ENCODE data around the gene SMG6. TPM values are rescaled to one million over a fixed set of nuclear protein-coding genes. Genes with fewer than 3 reads are reported as not detected.

The SMG6 gene
- total RNA-seq, 1 experiment from 2014 or later, result 33.8 TPM

DNA sequence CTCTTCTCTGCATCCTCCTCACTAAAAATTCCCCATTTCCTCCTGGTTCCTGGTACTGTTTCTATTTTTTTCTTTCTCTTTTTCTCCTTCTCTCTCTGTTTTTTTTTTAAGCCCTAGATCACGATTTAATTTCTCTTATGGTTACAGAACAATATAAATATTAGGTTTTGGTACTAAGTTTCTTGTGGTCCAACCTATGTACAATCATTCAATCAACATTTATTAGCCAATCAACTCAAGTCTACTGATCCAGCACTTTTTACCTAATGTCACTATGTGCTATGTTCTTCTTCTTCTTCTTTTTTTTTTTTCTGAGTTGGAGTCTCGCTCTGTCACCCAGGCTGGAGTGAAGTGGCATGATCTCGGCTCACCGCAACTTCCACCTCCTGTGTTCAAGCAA lies 291.1 kb downstream of the SMG6 start:
- no peaks in the 10 kb centered on the region for H3K36me3 ChIP-seq (ENCODE audit: control insufficient read depth, insufficient read depth, low read length)
- Mint-ChIP-seq H3K4me1 (ENCODE audit: low read depth, unreplicated experiment) (peaks cover 10% of the 10 kb centered on the region), H3K4me3 (ENCODE audit: unreplicated experiment) (no peak overlapping the region), H3K9me3 (ENCODE audit: unreplicated experiment) (peaks cover 10% of the 10 kb centered on the region), H3K27ac (ENCODE audit: unreplicated experiment) (no peak overlapping the region), H3K36me3 (ENCODE audit: insufficient read depth, unreplicated experiment) (peaks cover under 1% of the 10 kb centered on the region), H3K27me3 (ENCODE audit: insufficient read depth, unreplicated experiment) (peaks cover 4% of the 10 kb centered on the region)
- ChIA-PET CTCF (no interaction called here), POLR2A (no interaction called here)
- 0 out of 2 replicates have a peak, but pooled peaks cover 8% of the 10 kb centered on the region for H3K9me3 ChIP-seq
- TF ChIP-seq, protein P1, sequence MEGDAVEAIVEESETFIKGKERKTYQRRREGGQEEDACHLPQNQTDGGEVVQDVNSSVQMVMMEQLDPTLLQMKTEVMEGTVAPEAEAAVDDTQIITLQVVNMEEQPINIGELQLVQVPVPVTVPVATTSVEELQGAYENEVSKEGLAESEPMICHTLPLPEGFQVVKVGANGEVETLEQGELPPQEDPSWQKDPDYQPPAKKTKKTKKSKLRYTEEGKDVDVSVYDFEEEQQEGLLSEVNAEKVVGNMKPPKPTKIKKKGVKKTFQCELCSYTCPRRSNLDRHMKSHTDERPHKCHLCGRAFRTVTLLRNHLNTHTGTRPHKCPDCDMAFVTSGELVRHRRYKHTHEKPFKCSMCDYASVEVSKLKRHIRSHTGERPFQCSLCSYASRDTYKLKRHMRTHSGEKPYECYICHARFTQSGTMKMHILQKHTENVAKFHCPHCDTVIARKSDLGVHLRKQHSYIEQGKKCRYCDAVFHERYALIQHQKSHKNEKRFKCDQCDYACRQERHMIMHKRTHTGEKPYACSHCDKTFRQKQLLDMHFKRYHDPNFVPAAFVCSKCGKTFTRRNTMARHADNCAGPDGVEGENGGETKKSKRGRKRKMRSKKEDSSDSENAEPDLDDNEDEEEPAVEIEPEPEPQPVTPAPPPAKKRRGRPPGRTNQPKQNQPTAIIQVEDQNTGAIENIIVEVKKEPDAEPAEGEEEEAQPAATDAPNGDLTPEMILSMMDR (IDR thresholded peaks at IDR 0.05; ENCODE audit: insufficient read depth in 1 of 2, low read depth in 1 of 2, low read length in 1 of 2, severe bottlenecking in 1 of 2, unreplicated experiment in 1 of 2), result no peak
- no TSS peak for BruUV-seq (replicated peaks)
- no peaks in the 10 kb centered on the region; the same call in 1 of the 2 replicates for H3K4me1 ChIP-seq
- no peaks in the 10 kb centered on the region for H3K27me3 ChIP-seq (replicated peaks; ENCODE audit: control insufficient read depth, insufficient read depth, low read length)
- H3K4me3 ChIP-seq (ENCODE audit: low read depth, low read length), result no peak overlapping the region
- intact Hi-C loops (cut with micrococcal nuclease; ENCODE audit: unreplicated experiment), result no loop called here
- DNase-seq, result no peak

DNA sequence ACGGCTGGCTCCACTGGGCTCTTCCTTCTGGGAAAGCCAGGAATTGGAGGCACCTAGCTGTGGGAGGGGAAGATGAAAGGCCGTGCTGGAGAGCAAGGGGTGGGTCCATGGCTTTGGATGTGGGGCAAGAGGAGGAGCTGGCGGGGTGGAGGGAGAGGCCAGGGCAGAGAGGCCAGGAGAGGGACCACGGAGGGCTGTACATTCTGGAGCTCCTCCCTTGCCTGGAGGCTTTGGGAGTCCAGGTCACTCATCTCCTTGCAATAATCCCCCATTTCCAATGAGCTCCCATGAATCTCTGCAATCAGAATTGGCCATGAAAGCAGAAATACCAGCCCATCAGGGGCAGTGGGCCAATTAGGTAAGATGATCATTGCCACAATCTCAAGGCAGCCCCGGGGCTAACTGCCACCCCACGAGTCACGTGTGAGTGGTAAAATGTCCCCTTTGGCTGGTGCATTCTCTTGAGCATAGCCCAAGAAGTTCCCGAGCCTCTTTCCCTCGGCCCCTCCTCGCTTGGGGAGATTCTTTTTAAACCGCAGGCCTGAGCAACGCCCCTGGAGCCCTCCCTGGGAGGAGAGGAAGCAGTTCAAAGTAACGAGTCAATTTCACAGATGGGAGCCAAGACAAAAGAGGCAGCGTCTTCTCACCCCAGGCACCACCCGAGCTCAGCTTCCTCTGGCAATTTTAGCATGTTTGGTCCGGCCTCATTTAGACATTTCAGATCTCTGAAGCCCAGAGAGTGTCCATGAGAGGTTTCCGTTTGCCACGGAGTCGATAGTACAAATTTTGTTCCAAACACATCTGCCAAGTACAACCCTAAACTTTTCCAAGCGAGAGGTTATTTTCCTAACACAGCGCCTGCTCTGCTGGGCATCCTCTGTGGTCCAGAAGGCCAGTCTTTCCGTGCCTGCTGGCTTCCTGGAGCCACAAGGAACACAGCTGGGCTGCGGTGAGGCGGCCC lies 291.9 kb downstream of the SMG6 start:
- H3K9me3 ChIP-seq, result 0 out of 2 replicates have a peak, but pooled peaks cover 8% of the 10 kb centered on the region
- Mint-ChIP-seq H3K36me3 (ENCODE audit: insufficient read depth, unreplicated experiment) (peaks cover 6% of the 10 kb centered on the region), H3K4me1 (ENCODE audit: low read depth, unreplicated experiment) (peaks cover 10% of the 10 kb centered on the region), H3K9me3 (ENCODE audit: unreplicated experiment) (peaks cover 10% of the 10 kb centered on the region), H3K27me3 (ENCODE audit: insufficient read depth, unreplicated experiment) (peaks cover 4% of the 10 kb centered on the region), H3K4me3 (ENCODE audit: unreplicated experiment) (no peak overlapping the region), H3K27ac (ENCODE audit: unreplicated experiment) (no peak overlapping the region)
- no peaks in the 10 kb centered on the region for H3K36me3 ChIP-seq (ENCODE audit: control insufficient read depth, insufficient read depth, low read length)
- H3K4me1 ChIP-seq, result no peaks in the 10 kb centered on the region; the same call in 1 of the 2 replicates
- H3K4me3 ChIP-seq (ENCODE audit: low read depth, low read length), result no peak overlapping the region
- intact Hi-C loops (cut with micrococcal nuclease; ENCODE audit: unreplicated experiment), result no loop called here
- no TSS peak for BruUV-seq (replicated peaks)
- H3K27me3 ChIP-seq (replicated peaks; ENCODE audit: control insufficient read depth, insufficient read depth, low read length), result no peaks in the 10 kb centered on the region
- ChIA-PET CTCF (interaction anchor here (1.1 kb wide), 1 partner anchor 14 kb away, joined by 3 read pairs; the partner anchor contains the start of gene RTN4RL1), POLR2A (no interaction called here)
- TF ChIP-seq, protein P1 (IDR thresholded peaks at IDR 0.05; ENCODE audit: insufficient read depth in 1 of 2, low read depth in 1 of 2, low read length in 1 of 2, severe bottlenecking in 1 of 2, unreplicated experiment in 1 of 2), result no peak
- no peak for DNase-seq

Small RNAs within 50 kb of the gene (microRNA-seq; reads per million reads assigned to microRNA genes)
- 702 reads per million, percentile 85 among the genes with 10 or more reads in this experiment for gene MIR132
- 8.2 reads per million, percentile 45 among the genes with 10 or more reads in this experiment for gene MIR212

Other genes with a start within 250 kb of the SMG6 start
- gene HIC1, start 248.7 kb downstream of the SMG6 start, total RNA-seq (2022), result 0.59 and 1.8 TPM in 2 replicates
- 15.2 and 18.2 TPM in 2 replicates for gene SRR, start 165 bp upstream of the SMG6 start, total RNA-seq (2022)
- 65.4 and 67.3 TPM in 2 replicates for gene TSR1, start 32.7 kb upstream of the SMG6 start, total RNA-seq (2022)
- gene SGSM2, start 33.7 kb upstream of the SMG6 start, total RNA-seq (2022), result 65.6 and 67.4 TPM in 2 replicates
- gene MNT, start 97.3 kb upstream of the SMG6 start, total RNA-seq (2022), result 24.4 and 25.8 TPM in 2 replicates
- 50.4 and 58.4 TPM in 2 replicates for gene METTL16, start 208.1 kb upstream of the SMG6 start, total RNA-seq (2022)